ENCODE measurements around the gene ETV3.
"Not testable (repeated sequence)": the region's sequence is repeated elsewhere in the genome, so short reads cannot be mapped to it uniquely, and the experiment has no call there.

Gene ETV3

GRCh38 chr1:157138220-157139051 is at the start of gene ETV3:
Gene ETV3 (minus strand): TSS chr1:157138395. CDS start chr1:157136352, 2,043 bp downstream.
- peak; percentile 91 for DNase-seq (ENCODE audit: low spot score)

- DNase-seq (ENCODE audit: low spot score) = no peak
Observed at GRCh38 chr1:157186281-157186992, 48.2 kb upstream of the ETV3 start.

- DNase-seq (ENCODE audit: low spot score) = no peak
Observed at GRCh38 chr1:157183870-157184269, 45.7 kb upstream of the ETV3 start.

- not testable (repeated sequence) for DNase-seq (ENCODE audit: low spot score)
Observed at GRCh38 chr1:157182371-157182770, 44.2 kb upstream of the ETV3 start.

GRCh38 chr1:157181790-157182189 is 43.6 kb upstream of the ETV3 start:
- DNase-seq (ENCODE audit: low spot score) = no peak

- DNase-seq (ENCODE audit: low spot score) = no peak
Observed at GRCh38 chr1:157181258-157181657, 43.1 kb upstream of the ETV3 start.

- no peak for DNase-seq (ENCODE audit: low spot score)
Observed at GRCh38 chr1:157178490-157178889, 40.3 kb upstream of the ETV3 start.

- no peak for DNase-seq (ENCODE audit: low spot score)
Observed at GRCh38 chr1:157177733-157178394, 39.7 kb upstream of the ETV3 start.

- no peak for DNase-seq (ENCODE audit: low spot score)
Observed at GRCh38 chr1:157176591-157177121, 38.5 kb upstream of the ETV3 start.

GRCh38 chr1:157176016-157176415 is 37.8 kb upstream of the ETV3 start:
- DNase-seq (ENCODE audit: low spot score) = no peak

- DNase-seq (ENCODE audit: low spot score) = no peak
Observed at GRCh38 chr1:157173900-157174410, 35.8 kb upstream of the ETV3 start.

- not testable (repeated sequence) for DNase-seq (ENCODE audit: low spot score)
Observed at GRCh38 chr1:157173241-157173640, 35.0 kb upstream of the ETV3 start.

- not testable (repeated sequence) for DNase-seq (ENCODE audit: low spot score)
Observed at GRCh38 chr1:157172591-157172990, 34.4 kb upstream of the ETV3 start.

- not testable (repeated sequence) for DNase-seq (ENCODE audit: low spot score)
Observed at GRCh38 chr1:157171903-157172503, 33.8 kb upstream of the ETV3 start.

GRCh38 chr1:157170677-157171515 is 32.7 kb upstream of the ETV3 start:
- DNase-seq (ENCODE audit: low spot score) = peak; percentile 37

GRCh38 chr1:157168015-157168414 is 29.8 kb upstream of the ETV3 start:
- DNase-seq (ENCODE audit: low spot score) = no peak

GRCh38 chr1:157167437-157167836 is 29.2 kb upstream of the ETV3 start:
- no peak for DNase-seq (ENCODE audit: low spot score)

- no peak for DNase-seq (ENCODE audit: low spot score)
Observed at GRCh38 chr1:157166590-157166989, 28.4 kb upstream of the ETV3 start.

GRCh38 chr1:157163273-157164127 is 25.3 kb upstream of the ETV3 start:
- peak; percentile 78 for DNase-seq (ENCODE audit: low spot score)

- DNase-seq (ENCODE audit: low spot score) = no peak
Observed at GRCh38 chr1:157162345-157162744, 24.1 kb upstream of the ETV3 start.
